HCT116 (cell line): Measurements from ENCODE around the gene KHNYN.

Source experiments
- EZH2 ChIP-seq: fragments of 200-600 bp; sonication (generic); IDR thresholded peaks from 2 replicates; pipeline ENCODE4 v1.6.1; 2017; ENCODE audit warnings: antibody characterized with exemption, mixed run types
- POLR2A ChIP-seq: IDR thresholded peaks from 2 replicates; pipeline ENCODE4 v1.7.0; 2011; ENCODE audit warnings: borderline replicate concordance; ENCODE audit not compliant: insufficient read depth, insufficient read length; ENCODE audit errors: extremely low read depth
- RAD21 ChIP-seq: IDR thresholded peaks from 2 replicates; pipeline ENCODE4 v1.6.1; 2012; ENCODE audit warnings: low read depth, mild to moderate bottlenecking
- TF ChIP-seq, protein P1 (sequence below), 3 experiments: fragments of 200-600 bp in 1 of 3; sonication (generic) in 1 of 3; IDR thresholded peaks in 2 of 3; conservative IDR thresholded peaks in 1 of 3; 2 replicates each; pipeline ENCODE4 v1.5.1; 2012 to 2017; ENCODE audit warnings: low read depth in 2 of 3, low read length in 2 of 3, antibody characterized with exemption in 1 of 3, borderline replicate concordance in 1 of 3, control low read depth in 1 of 3, mild to moderate bottlenecking in 1 of 3, mixed read lengths in 1 of 3, mixed run types in 1 of 3, moderate library complexity in 1 of 3; ENCODE audit not compliant: insufficient read depth in 1 of 3
- TF ChIP-seq, protein P2 (sequence below): IDR thresholded peaks from 2 replicates; pipeline ENCODE4 v1.6.1; 2012

DNA sequence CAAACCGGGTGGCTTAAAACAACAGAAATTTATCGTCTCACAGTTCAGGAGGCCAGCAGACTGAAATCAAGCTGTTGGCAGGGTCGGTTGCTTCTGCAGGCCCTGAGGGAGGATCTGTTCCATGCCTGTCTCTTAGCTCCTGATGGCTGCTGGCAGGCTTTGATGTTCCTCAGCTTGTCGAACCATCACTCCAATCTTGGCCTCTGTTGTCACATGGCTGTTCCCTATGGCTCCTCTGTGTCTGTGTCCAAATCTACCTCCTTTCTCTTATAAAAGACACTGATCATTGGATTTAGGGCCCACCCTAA, 47.7 kb upstream of the KHNYN start:
- TF ChIP-seq EZH2 (no peak), RAD21 (no peak), POLR2A (no peak)
- TF ChIP-seq, protein P1, sequence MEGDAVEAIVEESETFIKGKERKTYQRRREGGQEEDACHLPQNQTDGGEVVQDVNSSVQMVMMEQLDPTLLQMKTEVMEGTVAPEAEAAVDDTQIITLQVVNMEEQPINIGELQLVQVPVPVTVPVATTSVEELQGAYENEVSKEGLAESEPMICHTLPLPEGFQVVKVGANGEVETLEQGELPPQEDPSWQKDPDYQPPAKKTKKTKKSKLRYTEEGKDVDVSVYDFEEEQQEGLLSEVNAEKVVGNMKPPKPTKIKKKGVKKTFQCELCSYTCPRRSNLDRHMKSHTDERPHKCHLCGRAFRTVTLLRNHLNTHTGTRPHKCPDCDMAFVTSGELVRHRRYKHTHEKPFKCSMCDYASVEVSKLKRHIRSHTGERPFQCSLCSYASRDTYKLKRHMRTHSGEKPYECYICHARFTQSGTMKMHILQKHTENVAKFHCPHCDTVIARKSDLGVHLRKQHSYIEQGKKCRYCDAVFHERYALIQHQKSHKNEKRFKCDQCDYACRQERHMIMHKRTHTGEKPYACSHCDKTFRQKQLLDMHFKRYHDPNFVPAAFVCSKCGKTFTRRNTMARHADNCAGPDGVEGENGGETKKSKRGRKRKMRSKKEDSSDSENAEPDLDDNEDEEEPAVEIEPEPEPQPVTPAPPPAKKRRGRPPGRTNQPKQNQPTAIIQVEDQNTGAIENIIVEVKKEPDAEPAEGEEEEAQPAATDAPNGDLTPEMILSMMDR (IDR thresholded peaks at IDR 0.05 in 2 of 3, conservative IDR thresholded peaks at IDR 0.05 in 1 of 3; ENCODE audit: borderline replicate concordance in 1 of 3, insufficient read depth in 1 of 3, low read depth in 2 of 3, low read length in 2 of 3), result no peak
- TF ChIP-seq, protein P2, sequence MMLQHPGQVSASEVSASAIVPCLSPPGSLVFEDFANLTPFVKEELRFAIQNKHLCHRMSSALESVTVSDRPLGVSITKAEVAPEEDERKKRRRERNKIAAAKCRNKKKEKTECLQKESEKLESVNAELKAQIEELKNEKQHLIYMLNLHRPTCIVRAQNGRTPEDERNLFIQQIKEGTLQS, result no peak
